Prostate gland (tissue), 2 donors: ENCODE results near the gene PLK5.

ENCODE experiments used
- POLR2A ChIP-seq: fragments of 450-650 bp; IDR thresholded peaks from one replicate; pipeline ENCODE4 v1.6.1; 2016; ENCODE audit warnings: antibody characterized with exemption, mild to moderate bottlenecking
- POLR2AphosphoS5 ChIP-seq: sonication (generic); formaldehyde crosslinking; IDR thresholded peaks from one replicate; pipeline ENCODE4 v1.6.1; 2017; ENCODE audit warnings: antibody characterized with exemption
- TF ChIP-seq, protein P1 (sequence below), 4 experiments: fragments of 200-600 bp in 2 of 4; fragments of 450-650 bp in 2 of 4; sonication (generic) in 2 of 4; IDR thresholded peaks; 1 replicate in 3 of 4; 2 replicates in 1 of 4; pipeline ENCODE4 v1.5.1; 2016 to 2019; ENCODE audit warnings: antibody characterized with exemption in 4 of 4, mild to moderate bottlenecking in 2 of 4, moderate library complexity in 2 of 4

DNA sequence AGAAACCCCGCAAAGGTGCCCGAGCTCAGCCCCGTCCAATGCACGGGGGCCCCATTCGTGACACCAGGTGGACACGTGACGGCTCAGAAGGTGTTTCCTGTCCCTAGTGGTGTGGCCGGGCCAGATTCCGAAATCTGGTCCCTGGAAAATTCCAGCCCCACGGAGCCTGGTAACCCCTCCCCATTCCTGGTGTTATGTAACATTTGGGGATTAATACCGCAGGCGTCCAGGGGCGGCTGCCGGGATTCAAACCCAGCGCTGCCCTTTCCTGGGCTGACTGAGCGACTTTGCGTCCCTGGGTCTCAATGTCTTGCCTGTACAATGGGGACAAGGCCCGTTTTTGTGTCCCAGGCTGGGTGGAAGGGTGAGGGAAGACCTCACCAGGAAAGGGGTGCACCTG is 1.0 kb upstream of the PLK5 start:
- TF ChIP-seq, protein P1, sequence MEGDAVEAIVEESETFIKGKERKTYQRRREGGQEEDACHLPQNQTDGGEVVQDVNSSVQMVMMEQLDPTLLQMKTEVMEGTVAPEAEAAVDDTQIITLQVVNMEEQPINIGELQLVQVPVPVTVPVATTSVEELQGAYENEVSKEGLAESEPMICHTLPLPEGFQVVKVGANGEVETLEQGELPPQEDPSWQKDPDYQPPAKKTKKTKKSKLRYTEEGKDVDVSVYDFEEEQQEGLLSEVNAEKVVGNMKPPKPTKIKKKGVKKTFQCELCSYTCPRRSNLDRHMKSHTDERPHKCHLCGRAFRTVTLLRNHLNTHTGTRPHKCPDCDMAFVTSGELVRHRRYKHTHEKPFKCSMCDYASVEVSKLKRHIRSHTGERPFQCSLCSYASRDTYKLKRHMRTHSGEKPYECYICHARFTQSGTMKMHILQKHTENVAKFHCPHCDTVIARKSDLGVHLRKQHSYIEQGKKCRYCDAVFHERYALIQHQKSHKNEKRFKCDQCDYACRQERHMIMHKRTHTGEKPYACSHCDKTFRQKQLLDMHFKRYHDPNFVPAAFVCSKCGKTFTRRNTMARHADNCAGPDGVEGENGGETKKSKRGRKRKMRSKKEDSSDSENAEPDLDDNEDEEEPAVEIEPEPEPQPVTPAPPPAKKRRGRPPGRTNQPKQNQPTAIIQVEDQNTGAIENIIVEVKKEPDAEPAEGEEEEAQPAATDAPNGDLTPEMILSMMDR (IDR thresholded peaks at IDR 0.05) = no peak
- TF ChIP-seq POLR2A (no peak), POLR2AphosphoS5 (no peak)
